Calu3 (cell line): ENCODE results near the gene FUT6. TPM values are rescaled to one million over a fixed set of nuclear protein-coding genes. Genes with fewer than 3 reads are reported as not detected.
A peak's percentile ranks its signal among the peaks of the same experiment; 100 is the strongest.

Source experiments
- BruUV-seq: library from RNA; stranded (reverse); fragments of 400-500 nt; replicated peaks from 2 replicates; lab custom pipeline; 2021; lab: Mats Ljungman, UMichigan
- CTCF ChIA-PET: fragments of 300-600 bp; sonication (Branson Sonifier 250); formaldehyde crosslinking; loops from one replicate; lab custom pipeline; 2022; ENCODE audit warnings: antibody characterized with exemption; lab: Charles Lee
- DNase-seq: peaks from one replicate; pipeline ENCODE4 v3.0.0; 2022
- H3K27ac Mint-ChIP-seq: one replicate; pipeline ENCODE4 v1.8.0; 2022; ENCODE audit warnings: mixed read lengths; ENCODE audit not compliant: unreplicated experiment
- H3K27me3 Mint-ChIP-seq: one replicate; pipeline ENCODE4 v1.8.0; 2022; ENCODE audit warnings: mixed read lengths; ENCODE audit not compliant: unreplicated experiment
- H3K36me3 Mint-ChIP-seq: one replicate; pipeline ENCODE4 v1.8.0; 2022; ENCODE audit warnings: mild to moderate bottlenecking, moderate library complexity, mixed read lengths; ENCODE audit not compliant: insufficient read depth, unreplicated experiment
- H3K4me1 Mint-ChIP-seq: one replicate; pipeline ENCODE4 v1.8.0; 2022; ENCODE audit warnings: mild to moderate bottlenecking, low read depth, mixed read lengths; ENCODE audit not compliant: unreplicated experiment
- H3K4me3 Mint-ChIP-seq: one replicate; pipeline ENCODE4 v1.8.0; 2022; ENCODE audit warnings: mild to moderate bottlenecking, low read depth, moderate library complexity, mixed read lengths; ENCODE audit not compliant: unreplicated experiment
- H3K9me3 Mint-ChIP-seq: one replicate; pipeline ENCODE4 v1.8.0; 2022; ENCODE audit warnings: low read depth, mixed read lengths; ENCODE audit not compliant: unreplicated experiment
- intact Hi-C: fragments of 100-400 bp; cut with micrococcal nuclease; formaldehyde crosslinking; loops from one replicate; pipeline ENCODE4 v1.10.0; 2022; ENCODE audit not compliant: unreplicated experiment
- total RNA-seq: library from RNA; stranded (reverse); gene quantifications from 2 replicates; pipeline ENCODE4 v1.2.3, GENCODE V29; 2022
- TF ChIP-seq, protein P1 (sequence below): fragments of 200-600 bp; IDR thresholded peaks from one replicate; pipeline ENCODE4 v1.8.0; 2022; ENCODE audit warnings: antibody characterized with exemption; ENCODE audit not compliant: unreplicated experiment

The FUT6 gene
- total RNA-seq, 1 experiment from 2014 or later, result 1.8 TPM

DNA sequence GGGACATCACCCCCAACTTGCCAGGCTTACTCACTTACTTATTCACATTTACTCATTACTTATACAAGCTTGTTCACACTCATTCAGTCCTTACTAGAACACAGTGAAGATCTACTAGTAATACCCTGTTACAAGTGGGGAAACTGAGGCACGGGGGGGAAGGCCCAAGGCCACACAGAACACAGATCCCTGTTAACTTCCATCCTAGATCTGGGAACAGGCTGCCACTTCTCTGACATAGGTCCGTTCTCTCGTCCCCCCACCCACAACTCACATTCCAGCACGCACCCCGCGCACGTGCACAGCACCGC is 36.1 kb downstream of the FUT6 start:
- DNase-seq, result no peak
- no TSS peak for BruUV-seq
- TF ChIP-seq, protein P1, sequence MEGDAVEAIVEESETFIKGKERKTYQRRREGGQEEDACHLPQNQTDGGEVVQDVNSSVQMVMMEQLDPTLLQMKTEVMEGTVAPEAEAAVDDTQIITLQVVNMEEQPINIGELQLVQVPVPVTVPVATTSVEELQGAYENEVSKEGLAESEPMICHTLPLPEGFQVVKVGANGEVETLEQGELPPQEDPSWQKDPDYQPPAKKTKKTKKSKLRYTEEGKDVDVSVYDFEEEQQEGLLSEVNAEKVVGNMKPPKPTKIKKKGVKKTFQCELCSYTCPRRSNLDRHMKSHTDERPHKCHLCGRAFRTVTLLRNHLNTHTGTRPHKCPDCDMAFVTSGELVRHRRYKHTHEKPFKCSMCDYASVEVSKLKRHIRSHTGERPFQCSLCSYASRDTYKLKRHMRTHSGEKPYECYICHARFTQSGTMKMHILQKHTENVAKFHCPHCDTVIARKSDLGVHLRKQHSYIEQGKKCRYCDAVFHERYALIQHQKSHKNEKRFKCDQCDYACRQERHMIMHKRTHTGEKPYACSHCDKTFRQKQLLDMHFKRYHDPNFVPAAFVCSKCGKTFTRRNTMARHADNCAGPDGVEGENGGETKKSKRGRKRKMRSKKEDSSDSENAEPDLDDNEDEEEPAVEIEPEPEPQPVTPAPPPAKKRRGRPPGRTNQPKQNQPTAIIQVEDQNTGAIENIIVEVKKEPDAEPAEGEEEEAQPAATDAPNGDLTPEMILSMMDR, result no peak
- H3K9me3 Mint-ChIP-seq, result no peaks in the 10 kb centered on the region
- H3K36me3 Mint-ChIP-seq, result peaks cover 16% of the 10 kb centered on the region
- peak overlapping the region; percentile 69 for H3K4me3 Mint-ChIP-seq
- intact Hi-C loops, result loop anchor here (5.0 kb wide), 1 partner anchor 89 kb away; no protein-coding TSS in a partner anchor
- H3K27me3 Mint-ChIP-seq, result peaks cover 33% of the 10 kb centered on the region
- CTCF ChIA-PET, result interaction anchor here (0.6 to 1.7 kb wide), 14 partner anchors 9 to 296 kb away, joined by 3 to 26 read pairs (median 4); partner anchors contain the start of genes FUT3, NDUFA11 and VMAC
- no peaks in the 10 kb centered on the region for H3K4me1 Mint-ChIP-seq
- H3K27ac Mint-ChIP-seq, result no peak overlapping the region

DNA sequence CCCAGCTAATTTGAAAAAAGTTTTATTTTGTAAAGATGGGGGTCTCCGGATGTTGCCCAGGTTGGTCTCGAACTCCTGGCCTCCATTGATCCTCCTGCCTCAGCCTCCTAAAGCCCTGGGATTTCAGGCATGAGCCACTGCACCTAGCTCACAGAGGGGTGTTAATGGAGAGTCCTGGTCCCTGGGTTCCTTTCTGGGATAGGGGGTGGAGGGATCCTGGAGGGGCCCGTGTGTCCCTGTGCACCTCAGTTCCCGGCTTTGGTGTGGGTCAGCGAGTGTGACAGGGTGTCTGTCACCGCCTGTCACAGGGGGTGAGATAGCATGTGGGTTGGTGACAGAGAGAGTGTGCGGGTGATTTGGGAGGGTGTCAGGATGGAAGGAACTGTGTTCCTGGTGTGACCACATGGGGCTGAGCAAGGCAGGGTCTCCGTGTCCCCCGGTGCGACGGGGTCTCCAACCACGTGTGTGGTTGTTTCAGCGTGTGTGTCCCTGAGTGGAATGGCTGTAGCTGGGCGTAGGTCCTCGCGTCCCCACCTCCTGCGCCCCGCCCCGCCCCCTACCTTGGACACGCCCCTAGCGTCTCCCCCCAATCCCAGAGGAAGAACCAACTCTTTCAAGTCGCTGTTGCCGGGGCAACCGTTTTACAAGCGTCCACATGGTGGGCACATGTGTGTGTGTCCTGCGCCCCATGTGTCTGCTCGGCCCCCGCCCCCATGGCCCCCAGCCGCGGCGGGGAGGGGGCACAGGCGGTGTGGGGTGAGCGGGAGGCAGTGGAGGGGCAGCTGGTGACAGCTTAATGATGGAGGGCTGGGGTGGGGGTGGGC is 37.5 kb downstream of the FUT6 start:
- peaks cover 34% of the 10 kb centered on the region for H3K27me3 Mint-ChIP-seq
- H3K4me1 Mint-ChIP-seq, result no peaks in the 10 kb centered on the region
- no peak overlapping the region for H3K27ac Mint-ChIP-seq
- DNase-seq, result no peak
- CTCF ChIA-PET, result interaction anchor here (0.6 kb wide), 1 partner anchor 59 kb away, joined by 4 read pairs; no protein-coding TSS in a partner anchor
- intact Hi-C loops, result loop anchor here (5.0 kb wide), 1 partner anchor 90 kb away; no protein-coding TSS in a partner anchor
- peaks cover 16% of the 10 kb centered on the region for H3K36me3 Mint-ChIP-seq
- no TSS peak for BruUV-seq
- TF ChIP-seq, protein P1, result no peak
- H3K4me3 Mint-ChIP-seq, result peak overlapping the region; percentile 69
- H3K9me3 Mint-ChIP-seq, result no peaks in the 10 kb centered on the region

DNA sequence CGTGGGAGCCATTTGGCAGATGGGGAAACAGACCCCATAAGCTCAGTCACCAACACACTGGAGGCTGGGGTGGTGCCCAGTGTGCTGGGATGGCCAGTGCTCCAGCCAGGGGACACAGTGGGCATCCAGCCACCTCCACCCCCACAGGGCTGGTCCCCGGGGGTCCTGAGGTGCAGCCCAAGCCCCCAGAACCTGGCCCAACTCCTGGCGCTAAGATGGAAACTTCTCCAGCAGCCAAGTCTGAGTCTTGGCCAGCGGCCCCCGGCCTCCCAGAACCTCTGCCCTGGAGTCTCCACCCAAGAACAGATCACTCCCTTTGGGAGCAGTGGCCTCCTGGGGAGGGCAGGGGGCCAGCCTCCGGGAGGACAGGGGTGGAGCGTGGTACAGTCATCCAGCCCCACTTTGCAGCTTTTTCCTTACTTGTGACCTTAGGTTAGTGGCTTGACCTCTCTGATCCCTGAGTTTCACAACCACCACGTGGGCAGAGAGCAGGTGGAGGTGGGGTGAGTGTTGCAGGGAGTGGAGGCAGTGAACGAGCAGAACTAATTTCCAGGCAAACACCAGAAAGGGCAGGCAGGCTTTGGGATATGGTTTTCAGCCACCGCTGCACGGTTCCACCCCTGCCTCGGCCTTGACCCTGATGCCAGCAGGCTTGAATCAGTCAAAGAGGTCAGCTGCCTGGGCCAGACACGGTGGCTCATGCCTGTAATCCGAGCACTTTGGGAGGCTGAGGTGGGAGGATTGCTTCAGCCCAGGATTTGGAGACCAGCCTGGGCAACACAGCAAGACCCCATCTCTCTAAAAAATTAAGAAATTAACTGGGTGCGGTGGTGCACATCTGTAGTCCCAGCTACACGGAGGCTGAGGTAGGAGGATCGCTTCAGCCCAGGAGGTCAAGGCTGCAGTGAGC is 38.9 kb downstream of the FUT6 start:
- H3K4me1 Mint-ChIP-seq, result no peaks in the 10 kb centered on the region
- no peak for DNase-seq
- TF ChIP-seq, protein P1, result no peak
- no TSS peak for BruUV-seq
- H3K4me3 Mint-ChIP-seq, result no peak overlapping the region
- no peak overlapping the region for H3K27ac Mint-ChIP-seq
- peaks cover 34% of the 10 kb centered on the region for H3K27me3 Mint-ChIP-seq
- CTCF ChIA-PET, result no interaction called here
- H3K36me3 Mint-ChIP-seq, result peaks cover 14% of the 10 kb centered on the region
- no peaks in the 10 kb centered on the region for H3K9me3 Mint-ChIP-seq
- intact Hi-C loops, result loop anchor here (5.0 kb wide), 1 partner anchor 92 kb away; no protein-coding TSS in a partner anchor
